T47D (cell line): Measurements from ENCODE around the gene ANKRD28.
"Not testable (repeated sequence)": the region's sequence is repeated elsewhere in the genome, so short reads cannot be mapped to it uniquely, and the experiment has no call there.

ENCODE experiments used
- DNase-seq, 2 experiments: peaks; one replicate each; pipeline versions ENCODE4 v3.0.0 to v3.0.0-alpha.2; 2011 to 2012; ENCODE audit warnings: low read depth in 1 of 2, low spot score in 1 of 2
- JUND ChIP-seq: IDR thresholded peaks from 2 replicates; pipeline ENCODE4 v1.6.1; 2012; ENCODE audit warnings: low read depth
- in situ Hi-C: cut with HindIII; loops from 2 replicates; pipeline ENCODE4 v1.10.0; 2016; ENCODE audit warnings: low sequenced_read_pairs, low pct_unique_long_range_greater_than_20kb

Gene ANKRD28

GRCh38 chr3:15753056-15753710, 44.6 kb downstream of the ANKRD28 start:
- no peak for TF ChIP-seq JUND
- in situ Hi-C loops: no loop called here
- DNase-seq: peak in 1 of 2 experiments; percentile 54

GRCh38 chr3:15750879-15751278, 46.9 kb downstream of the ANKRD28 start:
- DNase-seq: no peak
- no peak for TF ChIP-seq JUND
- in situ Hi-C loops: no loop called here

- in situ Hi-C loops: no loop called here
- no peak for TF ChIP-seq JUND
- no peak for DNase-seq
These were observed 47.6 kb downstream of the ANKRD28 start for GRCh38 chr3:15750143-15750542.

- DNase-seq, in situ Hi-C loops: not testable (repeated sequence)
These were observed 51.9 kb downstream of the ANKRD28 start for GRCh38 chr3:15745896-15746295.

- TF ChIP-seq JUND: no peak
- in situ Hi-C loops: no loop called here
- DNase-seq: no peak
These were observed 53.6 kb downstream of the ANKRD28 start for GRCh38 chr3:15744176-15744575.

- no peak for DNase-seq
- in situ Hi-C loops: no loop called here
- no peak for TF ChIP-seq JUND
These were observed 54.2 kb downstream of the ANKRD28 start for GRCh38 chr3:15743587-15744009.

- in situ Hi-C loops, DNase-seq: not testable (repeated sequence)
These were observed 55.5 kb downstream of the ANKRD28 start for GRCh38 chr3:15742236-15742635.

GRCh38 chr3:15738616-15739005, 59.2 kb downstream of the ANKRD28 start:
- in situ Hi-C loops, DNase-seq: not testable (repeated sequence)

GRCh38 chr3:15731024-15731423, 66.8 kb downstream of the ANKRD28 start:
- no peak for TF ChIP-seq JUND
- in situ Hi-C loops: no loop called here
- no peak for DNase-seq

GRCh38 chr3:15728766-15729165, 69.0 kb downstream of the ANKRD28 start:
- no peak for TF ChIP-seq JUND
- in situ Hi-C loops: no loop called here
- DNase-seq: no peak

GRCh38 chr3:15726881-15727280, 70.9 kb downstream of the ANKRD28 start:
- no peak for DNase-seq
- TF ChIP-seq JUND: no peak

GRCh38 chr3:15726043-15726442, 71.7 kb downstream of the ANKRD28 start:
- in situ Hi-C loops: no loop called here
- TF ChIP-seq JUND: no peak
- DNase-seq: no peak

More at GRCh38 chr3:15726881-15727280, 70.9 kb downstream of the ANKRD28 start:
- in situ Hi-C loops: no loop called here

- no peak for DNase-seq
- TF ChIP-seq JUND: no peak
- in situ Hi-C loops: no loop called here
These were observed 73.3 kb downstream of the ANKRD28 start for GRCh38 chr3:15724446-15724845.

- in situ Hi-C loops: no loop called here
- DNase-seq: no peak
- no peak for TF ChIP-seq JUND
These were observed 74.2 kb downstream of the ANKRD28 start for GRCh38 chr3:15723624-15723884.
